GM21737 (cell line): Measurements from ENCODE around the gene GLS.
"Not testable (repeated sequence)": the region's sequence is repeated elsewhere in the genome, so short reads cannot be mapped to it uniquely, and the experiment has no call there.

Experiments
- ATAC-seq: cut with Tn5 transposase; IDR thresholded peaks from one replicate; pipeline ENCODE4 v1.9.1; 2021; ENCODE audit warnings: mild to moderate bottlenecking, moderate library complexity; ENCODE audit not compliant: unreplicated experiment

GLS gene

DNA sequence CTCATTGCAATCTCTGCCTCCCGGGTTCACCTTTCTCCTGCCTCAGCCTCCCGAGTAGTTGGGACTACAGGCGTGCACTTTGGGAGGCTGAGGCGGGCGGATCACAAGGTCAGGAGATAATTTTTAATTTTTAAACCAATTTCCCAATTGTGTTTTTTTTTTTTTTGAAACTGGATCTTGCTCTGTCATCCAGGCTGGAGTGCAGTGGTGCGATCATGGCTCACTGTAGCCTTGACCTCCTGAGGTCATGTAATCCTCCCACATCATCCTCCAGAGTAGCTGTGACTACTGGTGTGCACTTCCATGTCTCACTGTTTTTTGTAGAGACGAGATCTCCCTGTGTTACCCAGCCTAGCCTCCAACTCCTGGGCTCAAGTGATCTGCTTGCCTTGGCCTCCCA, 49.3 kb downstream of the GLS start:
- no peak for ATAC-seq

DNA sequence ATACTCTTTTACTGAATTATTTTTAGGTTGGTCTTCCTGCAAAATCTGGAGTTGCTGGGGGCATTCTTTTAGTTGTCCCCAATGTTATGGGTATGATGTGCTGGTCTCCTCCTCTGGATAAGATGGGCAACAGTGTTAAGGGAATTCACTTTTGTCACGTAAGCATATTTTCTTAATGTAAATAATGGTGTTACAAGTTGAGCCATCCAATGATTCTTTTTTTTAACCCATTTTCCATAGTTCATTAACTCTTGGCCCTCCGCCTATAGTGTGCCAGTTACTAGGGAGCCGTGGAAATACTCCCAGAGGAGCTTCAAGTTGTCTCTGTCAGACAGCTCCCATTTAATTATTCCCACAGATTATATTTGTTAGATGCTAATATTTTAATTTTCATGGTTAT, 49.8 kb downstream of the GLS start:
- ATAC-seq = no peak

DNA sequence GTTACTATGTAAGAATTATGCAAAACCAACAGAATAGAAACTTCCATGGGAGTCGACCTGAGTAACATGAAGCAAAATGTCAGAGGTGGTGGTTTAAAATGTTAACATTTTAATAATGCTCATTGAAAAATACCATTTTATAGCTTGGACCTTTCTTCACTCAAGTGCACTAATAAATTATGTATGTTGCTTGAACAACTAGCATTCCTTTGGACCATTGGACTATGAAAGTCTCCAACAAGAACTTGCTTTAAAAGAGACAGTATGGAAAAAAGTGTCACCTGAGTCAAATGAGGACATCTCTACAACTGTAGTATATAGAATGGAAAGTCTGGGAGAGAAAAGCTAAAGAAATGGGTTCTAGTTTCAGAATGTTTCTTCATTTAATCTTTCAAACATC, 51.9 kb downstream of the GLS start:
- no peak for ATAC-seq

DNA sequence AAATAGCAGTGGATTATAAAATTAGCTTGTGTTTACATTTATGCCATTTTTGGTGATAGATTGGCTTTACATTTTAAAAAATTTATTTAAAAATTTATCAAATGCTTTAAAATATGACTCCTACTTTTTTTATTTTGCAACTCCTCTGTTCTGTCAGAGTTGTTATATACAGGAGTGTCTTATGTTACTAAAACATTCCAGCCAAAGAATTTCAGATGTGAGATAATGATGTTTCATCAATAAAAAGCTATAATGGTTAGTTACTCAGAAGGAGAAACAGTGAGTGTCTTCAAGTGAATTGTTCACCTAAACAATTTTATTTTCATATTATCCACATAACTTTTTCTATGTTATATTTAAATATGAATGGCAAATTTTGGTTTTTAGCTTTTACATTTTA, 52.7 kb downstream of the GLS start:
- ATAC-seq = no peak

DNA sequence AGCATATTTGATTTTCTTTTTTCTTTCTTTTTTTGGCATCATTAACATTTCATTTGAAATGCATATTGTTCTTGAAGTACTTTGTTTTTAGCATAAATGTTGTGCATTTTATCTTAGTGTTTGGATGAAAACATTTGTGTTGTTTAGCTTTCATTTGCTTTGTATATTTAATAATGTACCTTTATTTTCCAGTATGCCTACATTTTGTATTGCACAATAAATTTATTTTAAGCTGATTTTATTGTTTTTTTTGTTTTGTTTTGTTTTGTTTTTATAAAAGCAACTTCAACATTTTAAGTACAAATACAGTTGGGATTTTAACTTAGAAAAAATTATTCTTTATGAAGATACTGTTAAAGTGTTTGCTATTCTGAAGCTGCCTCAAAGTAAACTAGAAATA, 54.4 kb downstream of the GLS start:
- no peak for ATAC-seq

DNA sequence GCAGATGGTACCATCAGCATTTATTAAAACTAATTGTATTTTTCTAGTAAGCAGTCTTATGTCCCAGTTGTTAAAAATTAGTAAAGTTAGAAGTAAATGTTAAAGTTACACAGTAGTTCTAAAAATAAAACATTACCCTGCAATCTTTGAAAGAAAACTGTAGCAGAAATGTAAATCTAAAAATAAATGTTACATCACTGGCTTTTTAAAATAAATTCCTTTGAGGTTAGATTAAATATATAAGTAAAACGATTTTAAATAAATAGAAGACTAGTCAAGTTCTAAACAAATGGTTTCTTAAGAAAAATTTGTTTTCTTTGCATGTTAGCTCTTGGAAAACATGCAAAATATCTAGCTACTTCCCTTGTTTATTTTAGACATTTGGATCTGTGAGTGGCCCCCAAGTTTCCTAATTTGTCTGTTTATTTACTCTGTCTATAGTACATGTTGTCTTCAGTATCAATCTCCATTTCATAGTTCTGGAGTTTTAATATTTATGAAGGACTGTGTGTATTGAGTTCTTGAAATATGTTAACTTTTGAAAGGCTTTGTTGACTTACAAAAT, 58.2 kb downstream of the GLS start:
- ATAC-seq = no peak

DNA sequence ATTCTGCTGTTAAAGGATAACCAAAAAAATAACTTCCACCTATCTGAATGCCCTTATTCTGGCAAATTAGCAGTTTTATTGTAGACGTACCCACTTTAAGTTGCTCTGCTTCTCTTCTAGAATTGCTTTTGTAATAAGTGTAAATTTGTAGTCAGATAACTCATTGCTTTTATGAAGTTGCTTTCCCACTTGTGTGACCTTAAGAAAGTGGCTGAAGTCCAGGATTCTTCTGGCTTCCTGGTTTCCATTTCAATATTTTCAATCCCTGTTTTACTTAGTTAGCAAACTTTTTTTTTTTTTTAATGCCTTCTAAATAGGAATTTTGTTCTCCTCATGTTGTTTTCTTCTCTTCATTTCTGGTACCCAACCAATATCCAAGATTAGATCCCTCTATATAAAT, 59.8 kb downstream of the GLS start:
- ATAC-seq = no peak

DNA sequence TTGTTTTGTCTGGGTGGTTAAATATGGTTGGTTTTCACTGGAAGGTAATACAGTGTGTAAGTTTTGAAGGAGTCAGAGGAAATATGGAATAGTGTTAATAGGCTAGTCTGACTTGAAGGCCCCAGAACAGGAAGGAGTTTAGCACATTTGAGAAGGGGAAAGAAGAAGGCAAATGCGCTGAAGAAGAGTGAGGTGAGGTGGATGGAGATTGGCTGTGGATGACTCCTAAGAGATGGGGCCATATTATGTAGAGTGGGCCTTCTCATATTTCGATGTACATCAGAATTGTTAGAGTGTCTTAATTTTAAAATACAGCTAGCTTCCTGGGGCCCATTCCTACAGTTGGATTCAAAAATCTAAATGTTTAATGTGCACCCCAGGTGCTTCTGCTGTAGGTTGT, 61.0 kb downstream of the GLS start:
- no peak for ATAC-seq

DNA sequence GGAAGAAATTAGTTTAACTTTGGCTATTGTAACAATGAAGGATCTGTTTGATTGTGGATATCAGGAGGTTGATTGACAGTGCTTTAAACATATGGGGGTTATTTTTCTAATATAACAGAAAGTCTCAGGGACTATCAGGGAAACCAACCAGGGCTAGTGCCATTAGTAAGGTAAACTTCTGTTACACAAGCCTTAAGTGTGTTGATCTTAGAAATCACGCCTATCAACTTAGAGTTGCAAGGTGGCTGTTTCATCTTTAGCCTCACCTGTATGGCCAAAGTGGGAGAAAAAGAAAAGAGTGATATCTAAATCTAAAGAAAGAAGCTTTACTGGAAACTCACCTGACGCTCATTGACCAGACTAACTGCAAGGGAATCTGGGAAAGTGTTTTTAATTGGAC, 62.1 kb downstream of the GLS start:
- ATAC-seq = no peak

DNA sequence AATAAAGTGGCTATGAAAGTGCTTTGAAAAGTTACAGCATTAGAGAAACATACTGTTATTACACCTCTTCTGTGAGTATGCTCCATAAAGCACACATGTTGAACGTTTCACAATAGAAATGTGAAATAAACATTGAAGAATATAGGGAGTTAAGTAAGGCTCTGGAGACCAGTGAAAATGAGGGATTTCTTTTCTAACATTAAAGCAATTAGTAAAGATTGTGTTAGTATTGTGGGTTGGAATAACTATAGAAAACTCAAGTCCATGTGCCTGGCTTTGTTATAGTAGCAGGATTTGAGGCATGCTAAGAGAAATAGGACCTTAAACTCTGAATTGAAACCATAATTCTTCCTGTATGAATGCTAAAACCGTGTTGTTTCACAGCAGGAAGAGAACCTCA, 63.1 kb downstream of the GLS start:
- ATAC-seq = no peak

DNA sequence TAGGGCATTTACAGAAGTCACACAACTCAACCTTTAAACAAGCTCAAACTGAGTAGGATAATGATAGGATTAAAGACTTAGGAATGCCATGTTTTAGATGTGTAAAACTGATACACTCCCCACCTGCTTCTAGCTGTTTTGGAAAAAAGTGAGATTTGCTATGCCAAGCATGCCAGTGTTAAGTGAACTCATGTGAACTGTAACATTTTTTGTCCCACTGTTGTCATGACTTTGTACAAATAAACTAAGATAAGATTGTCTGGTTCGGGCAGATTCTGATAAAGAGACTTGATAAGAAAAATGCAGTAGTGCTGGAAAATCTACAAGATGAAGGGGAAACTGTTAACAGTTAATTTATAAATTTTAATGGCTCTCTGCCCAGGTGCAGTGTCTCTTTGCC, 66.5 kb downstream of the GLS start:
- ATAC-seq = no peak

DNA sequence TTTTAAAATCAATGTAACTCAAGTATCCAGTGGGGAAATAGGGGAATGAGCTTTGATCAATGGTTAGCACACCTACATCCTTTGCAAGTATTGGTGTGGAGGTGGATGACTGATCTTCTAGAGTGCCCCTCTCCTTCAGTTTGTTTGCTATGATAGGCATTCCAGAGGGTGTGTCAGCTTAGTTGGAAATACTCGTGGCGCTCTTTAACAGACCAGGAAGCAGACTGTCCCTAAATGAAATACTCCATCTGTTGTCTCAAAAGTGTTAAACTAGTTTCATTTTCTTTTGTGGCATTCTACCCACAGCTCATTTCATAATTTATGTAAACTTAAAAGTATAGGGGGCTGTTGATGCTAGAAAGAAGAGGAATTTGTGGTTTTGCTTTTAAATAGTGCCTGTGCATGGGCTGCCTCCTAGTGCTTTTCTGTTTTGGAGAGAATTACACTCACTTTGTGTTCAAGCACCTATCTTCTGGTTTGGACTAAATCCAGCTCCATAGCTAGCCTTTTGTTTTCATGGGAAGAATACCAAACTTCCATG, 67.2 kb downstream of the GLS start:
- ATAC-seq = peak; percentile 60

DNA sequence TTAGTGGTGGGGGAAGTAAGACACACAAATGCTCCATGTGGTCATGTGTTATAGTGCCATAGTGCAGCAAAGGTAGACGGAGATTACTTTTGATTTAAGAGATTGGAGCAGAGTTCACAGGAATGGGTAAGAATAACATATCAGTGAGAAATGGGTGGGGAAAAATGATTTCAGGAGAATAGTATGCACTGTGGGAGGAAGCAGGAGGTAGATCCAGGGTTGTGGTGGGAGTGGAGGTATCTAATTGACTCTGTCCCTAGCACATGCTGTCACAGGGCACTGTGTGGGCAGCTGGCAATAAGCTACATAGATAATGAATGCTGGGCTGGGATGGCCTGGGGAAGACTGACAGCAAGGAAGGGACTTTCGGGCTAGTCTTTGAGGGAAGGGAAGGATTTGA, 68.0 kb downstream of the GLS start:
- ATAC-seq = no peak

DNA sequence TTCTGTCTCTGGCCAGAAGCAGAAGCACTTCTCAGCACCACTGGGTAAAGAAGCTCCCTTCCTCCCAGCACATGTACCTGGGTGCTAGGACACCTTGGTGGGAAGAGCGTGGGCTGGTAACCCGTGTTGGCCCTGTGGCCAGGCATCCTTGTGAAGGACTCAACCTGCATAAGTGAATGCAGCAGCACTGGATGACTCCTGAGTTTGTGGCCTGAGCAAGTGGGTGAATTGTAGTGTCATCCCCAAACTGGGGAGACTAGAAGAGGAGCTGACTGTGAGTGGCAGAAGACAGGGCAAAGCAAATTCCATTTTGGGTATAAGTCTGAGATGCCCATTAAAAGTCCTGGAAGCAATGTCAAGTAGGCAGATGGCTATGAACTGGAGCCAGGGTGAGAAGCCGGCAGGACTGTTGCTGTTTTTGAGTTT, 70.0 kb downstream of the GLS start:
- ATAC-seq = no peak

DNA sequence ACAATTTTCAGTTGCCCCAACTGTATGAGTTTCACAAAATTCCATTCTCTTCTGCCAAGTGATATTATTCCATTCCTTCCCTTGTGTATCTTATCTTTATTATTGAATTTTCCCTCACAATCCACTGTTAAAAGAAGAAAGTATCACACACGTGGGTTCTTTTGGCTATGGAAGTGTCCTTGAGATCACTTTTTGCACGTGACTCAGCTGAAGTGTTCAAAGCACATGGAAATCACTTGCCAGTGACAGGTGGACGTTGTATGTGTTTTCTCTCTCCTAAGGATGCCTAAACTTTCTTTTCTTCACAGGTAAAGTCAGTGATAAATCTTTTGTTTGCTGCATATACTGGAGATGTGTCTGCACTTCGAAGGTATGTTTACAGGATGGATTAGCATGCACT, 72.6 kb downstream of the GLS start:
- no peak for ATAC-seq

DNA sequence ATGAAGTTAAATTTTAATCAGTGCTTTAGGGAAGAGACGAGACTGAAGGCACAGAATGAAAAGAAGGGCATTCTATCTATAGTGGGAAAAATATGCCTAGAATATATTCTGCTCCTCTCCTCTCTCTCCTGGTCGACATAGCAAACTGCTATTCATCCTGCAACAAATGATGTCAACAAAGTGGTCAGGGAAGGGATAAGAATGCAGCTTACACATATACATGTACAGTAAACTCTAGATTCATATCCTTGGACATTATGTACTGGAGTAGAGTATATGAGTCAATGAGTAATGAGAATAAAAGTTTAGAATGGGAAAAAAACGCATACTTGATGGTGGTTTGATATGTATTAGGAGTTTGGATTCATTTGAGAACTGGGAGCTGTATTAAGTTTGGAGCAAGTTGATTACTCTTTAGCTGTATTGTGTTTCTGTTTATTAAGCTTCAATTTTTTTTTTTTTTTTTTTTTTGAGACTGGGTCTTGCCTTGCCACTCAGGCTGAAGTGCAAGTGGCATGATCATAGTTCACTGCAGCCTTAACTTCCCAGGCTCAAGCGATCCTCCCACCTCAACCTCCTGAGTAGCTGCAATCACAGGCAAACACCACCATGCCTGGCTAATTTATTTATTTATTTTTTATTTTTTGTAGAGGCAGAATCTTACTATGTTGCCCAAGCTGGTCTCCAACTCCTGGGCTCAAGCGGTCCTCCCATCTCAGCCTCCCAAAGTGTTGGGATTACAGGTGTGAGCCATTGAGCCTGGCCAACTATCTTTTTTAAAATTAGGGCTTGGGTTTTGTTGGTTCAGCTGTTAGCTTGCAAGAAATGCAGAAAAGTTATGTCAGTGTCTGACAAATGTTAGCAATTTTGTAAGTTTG, 79.5 kb downstream of the GLS start:
- no peak for ATAC-seq

DNA sequence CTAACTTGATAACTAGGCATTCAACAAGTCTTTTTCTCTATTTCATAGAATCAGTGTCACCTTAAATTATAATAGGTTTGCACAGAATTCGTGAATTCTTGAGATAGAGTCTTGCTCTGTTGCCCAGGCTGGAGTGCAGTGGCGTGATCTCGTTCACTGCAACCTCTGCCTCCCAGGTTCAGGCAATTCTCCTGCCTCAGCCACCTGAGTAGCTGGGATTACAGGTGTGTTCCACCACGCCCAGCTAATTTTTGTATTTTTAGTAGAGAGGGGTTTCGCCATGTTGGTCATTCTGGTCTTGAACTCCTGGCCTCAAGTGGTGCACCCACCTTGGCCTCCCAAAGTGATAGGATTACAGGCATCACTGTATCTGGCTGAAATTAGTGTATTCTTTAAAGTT, 80.5 kb downstream of the GLS start:
- not testable (repeated sequence) for ATAC-seq

DNA sequence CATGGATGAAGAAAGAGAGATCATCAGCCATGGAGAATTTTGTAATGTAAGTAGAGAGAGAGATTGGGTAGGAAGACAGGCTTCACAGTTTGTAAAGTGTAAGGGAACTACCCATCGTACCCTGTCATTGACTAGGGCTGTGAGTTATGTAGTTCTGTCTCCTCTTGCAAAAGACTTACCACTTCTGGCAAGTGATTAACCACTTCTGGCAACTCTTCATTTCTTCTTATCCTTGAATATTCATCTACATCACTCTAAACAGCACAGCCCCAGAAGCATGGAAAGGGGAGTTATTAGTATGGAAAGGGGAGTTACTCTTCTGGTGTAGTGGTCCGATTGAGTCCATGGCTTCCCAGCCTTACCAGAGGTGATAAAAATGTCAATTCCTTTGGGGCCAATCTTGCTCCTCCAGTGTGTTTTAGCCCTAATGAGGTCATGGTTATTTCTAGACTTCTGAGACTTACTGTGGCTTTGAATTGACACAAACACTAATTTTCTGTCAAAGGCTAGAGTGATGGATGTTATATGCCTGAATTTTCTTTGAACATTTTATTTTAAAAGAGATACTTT, 81.4 kb downstream of the GLS start:
- ATAC-seq = no peak

DNA sequence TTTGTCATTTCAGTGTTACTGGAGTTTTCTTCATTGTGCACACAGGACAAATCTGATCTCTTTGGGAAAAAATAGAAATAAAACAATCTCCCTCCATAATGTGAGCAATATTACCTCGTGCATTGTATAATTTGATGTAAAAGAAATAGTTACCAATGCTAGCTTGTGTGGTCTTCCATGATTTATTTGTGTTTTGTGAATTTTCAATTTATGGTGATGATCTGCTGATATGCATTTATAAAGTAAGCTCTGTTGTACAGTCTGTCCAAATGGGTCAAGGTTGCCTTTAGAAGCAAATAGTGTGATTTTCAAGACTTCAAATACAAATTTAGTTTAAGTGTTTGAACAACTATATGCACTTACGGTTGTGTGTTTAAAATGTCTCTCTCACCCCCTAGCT, 82.5 kb downstream of the GLS start:
- no peak for ATAC-seq

DNA sequence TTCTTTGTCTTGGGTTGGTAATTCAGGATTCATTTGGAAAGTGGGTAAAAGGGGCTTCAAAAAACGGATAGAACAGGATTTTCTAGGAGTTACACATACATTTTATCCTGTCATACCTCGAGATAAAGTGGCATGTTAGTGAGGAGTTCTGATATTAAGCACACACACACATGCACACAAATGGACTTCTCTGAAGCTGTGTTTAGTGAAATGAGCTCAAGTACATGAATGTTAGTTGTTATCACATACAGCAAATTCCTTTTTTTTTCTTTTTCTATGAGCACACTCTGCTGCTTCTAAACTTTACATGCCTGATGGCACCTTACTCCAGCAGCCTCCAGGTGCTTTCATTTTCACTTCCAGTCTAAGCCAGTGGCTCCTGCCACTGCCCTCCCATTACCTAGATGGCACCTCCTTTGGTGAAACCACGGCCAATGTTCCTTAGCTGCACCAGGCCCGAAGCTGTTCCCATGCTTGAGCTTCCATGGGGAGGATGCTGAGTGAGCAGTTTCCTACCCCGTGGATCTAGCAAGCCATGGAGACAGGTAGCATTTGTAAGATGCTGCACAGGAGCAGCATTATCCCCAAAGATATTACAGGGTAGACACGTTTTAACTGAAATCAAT, 83.7 kb downstream of the GLS start:
- no peak for ATAC-seq

DNA sequence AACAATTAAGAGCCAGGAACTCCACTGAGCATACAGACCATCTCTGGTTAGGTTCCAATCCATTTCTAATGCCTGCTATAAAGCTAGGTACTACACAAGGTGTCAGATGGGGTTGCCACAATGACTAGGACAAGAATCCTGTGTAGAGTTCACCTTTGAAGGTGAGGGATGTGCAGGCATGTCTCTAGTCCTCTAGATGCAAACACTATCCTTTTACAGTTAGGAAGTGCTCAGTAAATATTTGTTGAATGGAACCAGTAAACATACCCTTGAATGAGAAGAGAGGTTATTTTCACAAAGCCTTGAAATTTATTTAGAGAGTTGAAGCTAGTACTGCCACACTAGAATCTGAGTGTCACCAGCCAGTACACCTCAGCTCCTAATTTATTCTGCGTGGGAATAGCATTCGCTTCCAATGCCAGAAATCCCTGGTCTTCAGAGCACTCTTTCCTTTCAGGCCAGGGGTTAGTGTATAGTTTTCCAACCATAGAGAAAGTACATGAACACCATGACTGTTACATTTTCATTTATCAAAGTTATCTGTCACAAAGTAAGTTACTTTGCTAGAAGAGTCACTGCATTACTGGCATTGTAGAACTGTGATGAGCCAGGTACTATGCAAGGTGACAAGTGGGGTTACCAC, 85.1 kb downstream of the GLS start:
- no peak for ATAC-seq
